GM12878 (cell line): ENCODE measurements around the gene MIPOL1.

ENCODE experiments used
- GABPA ChIP-seq: IDR thresholded peaks from 2 replicates; pipeline ENCODE4 v1.6.1; 2014; ENCODE audit warnings: antibody characterized with exemption, low read depth, mild to moderate bottlenecking, inconsistent platforms
- MTA2 ChIP-seq: fragments of 450-650 bp; IDR thresholded peaks from 2 replicates; pipeline ENCODE4 v1.6.1; 2016; ENCODE audit warnings: low read depth, mild to moderate bottlenecking, moderate library complexity
- MYC ChIP-seq: IDR thresholded peaks from 2 replicates; pipeline ENCODE4 v1.6.1; 2011; ENCODE audit warnings: mild to moderate bottlenecking, low read length, moderate library complexity, inconsistent platforms; ENCODE audit not compliant: insufficient read depth, insufficient replicate concordance, insufficient read length, severe bottlenecking
- NRF1 ChIP-seq: conservative IDR thresholded peaks from 2 replicates; pipeline ENCODE4 v1.6.1; 2011; ENCODE audit warnings: mild to moderate bottlenecking, low read depth, low read length, improper control_type of control experiment
- POLR2A ChIP-seq: IDR thresholded peaks from 2 replicates; pipeline ENCODE4 v1.6.1; 2011; ENCODE audit warnings: low read depth, mild to moderate bottlenecking, low read length
- RFX5 ChIP-seq: IDR thresholded peaks from 2 replicates; pipeline ENCODE4 v1.6.1; 2011; ENCODE audit warnings: low read depth, low read length, improper control_type of control experiment
- SMC3 ChIP-seq: IDR thresholded peaks from 2 replicates; pipeline ENCODE4 v1.6.1; 2011; ENCODE audit warnings: low read length, improper control_type of control experiment, borderline replicate concordance
- TF ChIP-seq, protein P1 (sequence below): IDR thresholded peaks from 2 replicates; pipeline ENCODE4 v1.6.1; 2011; ENCODE audit warnings: low read depth, mild to moderate bottlenecking, low read length, moderate library complexity, borderline replicate concordance; ENCODE audit errors: extremely low read depth
- TF ChIP-seq, protein P2 (sequence below), 3 experiments: IDR thresholded peaks in 2 of 3; conservative IDR thresholded peaks in 1 of 3; 2 replicates each; pipeline ENCODE4 v1.5.1; 2011; ENCODE audit warnings: low read depth in 3 of 3, low read length in 3 of 3, mild to moderate bottlenecking in 3 of 3, control low read depth in 2 of 3, moderate library complexity in 2 of 3, inconsistent platforms in 1 of 3, mixed read lengths in 1 of 3; ENCODE audit not compliant: control insufficient read depth in 2 of 3, insufficient read depth in 1 of 3; ENCODE audit errors: extremely low read depth in 1 of 3

DNA sequence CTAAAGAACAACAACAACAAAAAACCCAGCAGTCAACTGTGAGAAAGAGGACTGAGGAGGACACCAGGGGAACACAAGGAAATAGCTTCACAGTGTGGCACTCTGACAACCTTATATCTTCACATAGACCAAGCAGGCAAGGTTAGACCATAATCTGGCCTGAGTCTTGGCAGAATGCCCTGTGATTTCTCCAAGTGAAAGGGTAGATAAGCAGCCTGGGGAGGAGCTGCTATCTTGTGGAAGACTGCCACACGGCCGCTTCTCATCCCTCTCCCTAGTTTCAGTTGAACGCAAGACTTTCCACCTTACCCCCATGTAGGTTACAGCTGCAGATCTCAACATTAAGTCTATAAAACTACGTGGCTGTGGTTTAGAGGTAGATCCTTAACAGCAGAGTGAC lies 29.0 kb upstream of the MIPOL1 start:
- no peak for TF ChIP-seq RFX5
- no peak for TF ChIP-seq SMC3
- TF ChIP-seq, protein P1, sequence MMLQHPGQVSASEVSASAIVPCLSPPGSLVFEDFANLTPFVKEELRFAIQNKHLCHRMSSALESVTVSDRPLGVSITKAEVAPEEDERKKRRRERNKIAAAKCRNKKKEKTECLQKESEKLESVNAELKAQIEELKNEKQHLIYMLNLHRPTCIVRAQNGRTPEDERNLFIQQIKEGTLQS: no peak
- TF ChIP-seq, protein P2, sequence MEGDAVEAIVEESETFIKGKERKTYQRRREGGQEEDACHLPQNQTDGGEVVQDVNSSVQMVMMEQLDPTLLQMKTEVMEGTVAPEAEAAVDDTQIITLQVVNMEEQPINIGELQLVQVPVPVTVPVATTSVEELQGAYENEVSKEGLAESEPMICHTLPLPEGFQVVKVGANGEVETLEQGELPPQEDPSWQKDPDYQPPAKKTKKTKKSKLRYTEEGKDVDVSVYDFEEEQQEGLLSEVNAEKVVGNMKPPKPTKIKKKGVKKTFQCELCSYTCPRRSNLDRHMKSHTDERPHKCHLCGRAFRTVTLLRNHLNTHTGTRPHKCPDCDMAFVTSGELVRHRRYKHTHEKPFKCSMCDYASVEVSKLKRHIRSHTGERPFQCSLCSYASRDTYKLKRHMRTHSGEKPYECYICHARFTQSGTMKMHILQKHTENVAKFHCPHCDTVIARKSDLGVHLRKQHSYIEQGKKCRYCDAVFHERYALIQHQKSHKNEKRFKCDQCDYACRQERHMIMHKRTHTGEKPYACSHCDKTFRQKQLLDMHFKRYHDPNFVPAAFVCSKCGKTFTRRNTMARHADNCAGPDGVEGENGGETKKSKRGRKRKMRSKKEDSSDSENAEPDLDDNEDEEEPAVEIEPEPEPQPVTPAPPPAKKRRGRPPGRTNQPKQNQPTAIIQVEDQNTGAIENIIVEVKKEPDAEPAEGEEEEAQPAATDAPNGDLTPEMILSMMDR (IDR thresholded peaks at IDR 0.05 in 2 of 3, conservative IDR thresholded peaks at IDR 0.05 in 1 of 3; ENCODE audit: control insufficient read depth in 2 of 3, extremely low read depth in 1 of 3, insufficient read depth in 1 of 3, low read depth in 3 of 3, low read length in 3 of 3): no peak
- no peak for TF ChIP-seq MYC
- no peak for TF ChIP-seq GABPA
- no peak for TF ChIP-seq POLR2A
- no peak for TF ChIP-seq NRF1
- no peak for TF ChIP-seq MTA2
